Activated T-helper 1 cell treated with anti-CD3 and anti-CD28 coated beads, Interleukin-2, amount 50 U/mL, for 16 hours (primary cell): ENCODE data around the gene MTCH1.

Experiments used
- DNase-seq, 2 donors: peaks; one replicate each; pipeline ENCODE4 v3.0.0-alpha.2; 2020; ENCODE audit warnings: low read depth in 1 of 2, low spot score in 1 of 2

Gene MTCH1

DNA sequence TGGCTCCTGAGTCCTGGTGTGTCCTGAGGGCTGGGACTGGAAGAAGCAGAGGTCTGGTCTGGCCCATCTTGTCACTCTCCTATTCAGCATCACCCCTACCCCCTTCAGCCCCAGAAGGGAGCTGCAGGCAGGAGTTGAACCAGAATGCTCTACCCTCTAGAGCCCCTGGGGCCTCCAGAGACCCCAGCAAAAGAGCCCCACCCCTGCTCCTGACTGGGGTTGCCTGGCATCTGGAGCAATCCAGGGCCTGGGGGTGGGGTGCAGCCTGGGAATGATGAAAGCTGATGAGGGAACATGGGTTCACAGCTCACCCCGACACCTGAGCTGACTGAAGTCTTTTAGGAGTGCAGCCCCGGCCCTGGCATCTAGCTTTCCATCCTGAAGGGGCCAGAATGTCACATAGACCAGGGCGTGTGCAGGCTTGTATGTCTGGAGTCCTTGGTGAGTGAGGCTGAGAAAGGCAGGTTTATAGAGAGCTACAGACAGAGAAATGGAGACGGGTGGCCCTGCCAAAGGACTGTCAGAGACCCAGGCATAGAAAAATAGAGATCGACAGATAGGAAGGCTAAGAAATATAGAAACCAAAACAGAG lies 31.7 kb upstream of the MTCH1 start:
- DNase-seq: no peak

DNA sequence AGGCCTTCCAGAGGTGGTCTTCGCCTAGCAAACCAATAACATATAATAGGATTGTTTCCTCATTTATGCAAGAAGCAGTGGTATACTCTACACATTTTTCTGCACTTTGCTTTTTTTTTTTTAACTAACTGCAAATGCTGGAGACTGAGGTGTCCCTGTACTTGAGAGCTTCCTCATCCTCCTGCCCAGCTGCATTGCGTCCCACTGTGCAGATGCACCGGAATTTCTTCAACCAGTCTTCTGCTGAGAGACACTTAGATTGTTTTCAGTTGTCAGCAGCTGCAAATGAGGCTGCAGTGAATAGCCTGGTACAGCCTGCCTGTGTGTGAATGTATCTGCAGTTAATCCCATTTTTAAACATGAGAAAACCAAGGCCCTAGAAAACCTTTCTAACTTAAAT lies 31.0 kb upstream of the MTCH1 start:
- no peak for DNase-seq

DNA sequence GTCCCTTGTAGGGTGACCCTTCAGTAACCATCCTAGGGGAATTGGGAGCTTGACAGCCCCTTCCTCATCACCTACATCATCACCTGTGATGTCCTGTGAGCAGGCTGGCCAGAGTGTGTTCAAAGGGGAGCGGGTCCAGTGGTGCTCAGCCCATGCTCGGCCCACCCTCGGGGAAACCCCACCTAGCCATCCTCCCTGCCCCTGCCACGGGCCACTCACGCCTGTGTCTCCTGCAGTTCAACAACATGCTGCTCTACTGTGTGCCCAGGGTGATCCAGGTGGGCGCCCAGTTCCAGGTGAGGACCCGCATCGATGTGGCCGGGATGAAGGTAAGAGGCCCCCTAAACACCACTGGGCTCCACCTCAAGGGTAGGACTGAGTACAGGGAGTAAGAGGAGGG lies 29.5 kb upstream of the MTCH1 start:
- no peak for DNase-seq

DNA sequence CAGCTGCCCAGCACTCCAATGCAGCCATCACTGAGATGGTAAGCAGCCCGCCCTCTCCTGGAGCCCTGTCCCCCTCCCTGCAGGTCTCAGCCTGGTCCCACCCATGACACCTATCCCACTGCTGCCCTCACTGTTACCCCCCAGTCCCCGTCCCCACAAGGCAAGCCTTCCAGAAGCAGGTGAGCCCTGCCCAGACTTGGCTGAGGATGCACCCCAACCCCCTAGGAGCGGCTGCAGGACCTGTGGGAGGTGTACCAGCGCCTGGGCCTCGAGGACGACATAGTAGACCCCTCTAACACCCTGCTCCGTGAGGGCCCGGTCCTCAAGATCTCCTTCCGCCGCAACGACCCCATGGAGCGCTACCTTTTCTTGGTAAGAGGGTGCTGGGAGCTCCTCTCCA lies 28.7 kb upstream of the MTCH1 start:
- DNase-seq: no peak

DNA sequence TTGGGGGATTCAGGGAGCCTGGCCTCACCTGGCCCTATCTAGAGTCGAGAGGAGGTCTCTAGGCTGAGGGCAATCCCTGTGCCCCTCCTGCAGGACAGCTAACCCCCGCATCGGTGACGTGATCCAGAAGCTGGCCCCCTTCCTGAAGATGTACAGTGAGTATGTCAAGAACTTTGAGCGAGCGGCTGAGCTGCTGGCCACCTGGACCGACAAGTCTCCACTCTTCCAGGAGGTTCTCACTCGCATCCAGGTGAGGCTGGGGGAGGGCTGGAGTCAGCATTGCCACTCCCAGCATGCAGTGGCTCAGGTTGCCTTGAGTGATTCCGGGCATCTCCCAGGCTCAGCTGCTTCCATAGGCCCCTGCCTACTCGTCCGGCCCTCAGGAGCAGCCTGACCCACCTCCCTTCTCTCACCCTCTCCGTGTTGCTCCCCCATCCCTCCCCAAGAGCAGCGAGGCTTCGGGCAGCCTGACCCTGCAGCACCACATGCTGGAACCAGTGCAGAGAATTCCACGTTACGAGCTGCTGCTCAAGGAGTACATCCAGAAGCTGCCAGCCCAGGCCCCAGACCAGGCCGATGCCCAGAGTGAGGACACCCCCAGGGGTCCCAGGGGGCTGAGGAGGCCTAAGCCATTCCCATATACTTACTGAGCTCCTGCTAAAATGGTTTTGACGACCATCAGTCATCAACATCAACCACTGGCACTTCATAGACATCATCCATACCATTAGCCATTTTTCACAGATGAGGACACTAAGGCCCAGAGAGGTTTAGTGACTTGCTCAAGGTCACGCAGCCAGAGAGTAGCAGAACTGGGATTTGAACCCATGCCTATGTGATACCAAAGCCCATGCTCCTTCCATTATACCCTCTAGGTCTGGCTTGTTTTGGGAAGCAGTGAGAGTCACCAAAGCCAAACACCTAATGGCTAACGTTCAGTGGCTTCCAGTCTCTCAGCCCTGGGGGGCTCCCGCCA lies 27.8 kb upstream of the MTCH1 start:
- DNase-seq: no peak

GRCh38 chr6:37011656-37012378 lies 25.8 kb upstream of the MTCH1 start:
- no peak for DNase-seq

GRCh38 chr6:37010402-37010892 lies 24.5 kb upstream of the MTCH1 start:
- no peak for DNase-seq

DNA sequence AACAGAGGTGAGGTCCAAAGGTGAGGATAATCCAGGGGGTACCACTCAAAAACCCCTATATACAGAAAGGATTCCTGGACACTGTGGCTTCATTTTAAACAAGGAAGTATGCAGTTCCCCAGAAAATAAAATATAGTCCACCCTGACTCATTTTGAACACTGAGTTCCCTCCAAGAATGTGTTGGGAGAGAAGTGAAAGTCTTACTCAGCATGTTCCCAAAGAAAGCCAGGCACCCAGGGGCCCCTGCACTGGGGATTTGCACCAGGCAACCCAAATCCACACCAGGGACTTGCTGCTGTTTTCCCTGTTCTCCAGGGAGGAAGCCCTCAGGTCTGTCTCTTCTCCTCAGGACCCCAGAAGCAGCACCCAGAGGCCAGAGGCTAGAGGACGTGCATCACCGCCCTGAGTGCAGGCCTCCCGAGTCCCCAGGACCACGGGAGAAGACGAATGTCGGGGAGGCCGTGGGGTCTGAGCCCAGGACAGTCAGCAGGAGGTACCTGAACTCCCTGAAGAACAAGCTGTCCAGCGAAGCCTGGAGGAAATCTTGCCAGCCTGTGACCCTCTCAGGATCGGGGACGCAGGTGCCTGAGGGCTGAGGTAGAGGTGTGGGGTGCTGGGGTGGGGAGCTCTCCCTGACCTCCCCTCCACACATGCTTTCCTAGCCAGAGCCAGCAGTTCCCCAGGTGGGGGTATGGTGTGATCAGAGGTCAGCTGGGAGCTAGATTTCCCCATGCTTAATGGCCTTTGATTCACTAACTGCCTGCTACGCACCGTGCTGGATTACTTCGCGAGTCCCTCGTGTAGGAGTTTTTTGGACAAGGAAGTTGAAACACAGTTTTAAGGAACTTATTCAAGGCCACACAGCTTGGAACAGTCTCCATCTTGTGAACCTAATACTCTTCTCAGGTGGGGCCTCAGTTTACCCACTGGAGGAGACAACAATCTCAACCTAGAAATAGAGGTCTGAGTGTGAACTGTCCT lies 22.8 kb upstream of the MTCH1 start:
- no peak for DNase-seq

DNA sequence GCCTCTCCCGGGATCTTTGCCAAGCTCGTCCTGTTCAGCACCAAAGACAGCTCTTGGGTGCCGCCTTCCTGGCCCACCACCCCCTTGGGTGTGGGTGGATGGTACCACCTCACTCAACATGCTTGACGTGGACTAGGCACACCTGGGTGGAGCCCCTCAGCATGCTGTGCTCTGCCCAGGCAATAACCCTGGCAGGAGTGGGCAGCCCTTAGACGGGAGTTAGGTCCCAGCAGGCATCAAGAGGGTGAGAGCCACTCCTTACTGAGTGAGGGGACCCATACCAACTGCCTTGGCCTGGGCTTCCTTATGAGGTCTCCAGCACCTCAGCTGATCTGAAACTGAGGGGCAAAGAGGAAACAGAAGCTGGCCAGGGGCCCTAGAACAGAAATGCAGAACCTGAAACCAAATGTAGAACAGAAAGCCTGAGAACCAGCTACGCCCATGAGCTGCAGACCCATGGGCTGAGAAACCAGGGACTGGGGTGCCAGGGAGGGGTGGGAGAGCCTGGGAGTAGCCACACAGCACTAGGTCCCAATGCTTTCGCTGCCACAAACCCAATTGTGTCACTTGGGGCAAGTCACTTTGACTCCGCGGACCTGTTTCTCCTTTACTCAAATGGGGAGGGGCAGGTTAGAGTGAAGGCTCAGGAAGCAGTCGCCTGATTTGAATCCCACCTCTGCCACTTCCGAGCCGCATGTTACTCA lies 21.5 kb upstream of the MTCH1 start:
- DNase-seq: no peak

DNA sequence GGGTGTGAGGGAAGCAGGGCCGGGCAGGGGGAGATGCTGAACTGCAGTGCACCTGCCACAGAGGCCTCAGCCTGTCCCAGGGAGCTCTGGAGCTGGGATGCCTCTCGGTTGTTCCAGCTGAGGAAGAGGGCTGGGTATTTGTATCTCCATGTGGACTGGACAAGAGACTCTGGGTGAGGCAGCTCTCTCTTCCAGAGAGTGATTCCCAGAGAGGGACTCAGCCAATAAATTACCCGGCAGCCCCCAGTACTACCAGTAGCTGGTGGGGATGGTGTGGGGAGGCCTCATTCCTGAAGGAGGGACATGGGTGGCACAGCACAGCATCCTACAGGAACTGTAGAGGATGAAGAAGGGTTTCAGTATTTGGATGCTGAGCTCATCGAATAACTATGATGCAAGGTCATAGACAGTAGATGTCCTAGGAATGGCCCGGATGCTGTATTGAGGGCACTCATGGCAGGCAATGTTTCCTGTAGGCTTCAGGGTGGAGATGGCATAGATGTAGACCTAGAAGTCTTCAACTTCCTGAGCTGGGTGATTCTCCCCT lies 20.9 kb upstream of the MTCH1 start:
- DNase-seq: no peak

DNA sequence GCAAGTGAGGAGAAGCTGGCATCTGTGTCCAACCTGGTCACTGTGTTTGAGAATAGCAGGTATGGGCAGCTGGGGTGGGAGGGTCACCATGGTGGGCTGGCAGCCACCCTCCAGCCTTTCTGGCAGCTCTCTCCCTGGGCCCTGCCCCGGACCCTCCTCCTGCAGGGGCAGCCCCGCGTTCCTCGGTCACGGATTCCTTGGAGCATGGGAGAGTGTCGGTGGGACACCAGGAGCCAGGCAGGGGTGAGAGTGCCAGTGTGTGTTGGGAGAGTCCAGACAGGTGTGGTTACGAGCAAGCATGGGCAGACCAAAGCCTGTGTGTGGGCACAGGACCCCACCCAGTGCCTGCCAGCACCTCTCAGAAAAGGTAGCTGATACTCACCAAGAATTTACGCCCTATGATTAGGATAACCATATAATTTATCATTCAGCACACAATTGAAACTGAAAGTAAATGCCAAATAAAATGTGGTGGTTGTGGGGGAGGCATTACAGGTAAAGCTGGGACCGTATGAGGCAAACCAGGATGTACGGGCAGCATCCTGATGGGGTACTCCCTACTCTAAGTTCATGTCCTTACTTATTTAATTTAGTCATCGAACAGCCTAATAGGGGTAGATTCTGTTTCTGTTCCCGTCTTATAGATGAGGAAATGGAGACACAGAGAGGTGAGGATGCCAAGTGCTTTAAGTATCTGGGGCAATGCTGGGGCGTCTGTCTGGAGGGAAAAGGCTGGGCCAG lies 20.0 kb upstream of the MTCH1 start:
- DNase-seq: no peak

- DNase-seq: no peak
Observed at GRCh38 chr6:37005061-37005810, 19.2 kb upstream of the MTCH1 start, which contains the start of gene FGD2. TSS of gene FGD2 (plus strand) at chr6:37005655. CDS start at chr6:37005818, 163 bp downstream.

DNA sequence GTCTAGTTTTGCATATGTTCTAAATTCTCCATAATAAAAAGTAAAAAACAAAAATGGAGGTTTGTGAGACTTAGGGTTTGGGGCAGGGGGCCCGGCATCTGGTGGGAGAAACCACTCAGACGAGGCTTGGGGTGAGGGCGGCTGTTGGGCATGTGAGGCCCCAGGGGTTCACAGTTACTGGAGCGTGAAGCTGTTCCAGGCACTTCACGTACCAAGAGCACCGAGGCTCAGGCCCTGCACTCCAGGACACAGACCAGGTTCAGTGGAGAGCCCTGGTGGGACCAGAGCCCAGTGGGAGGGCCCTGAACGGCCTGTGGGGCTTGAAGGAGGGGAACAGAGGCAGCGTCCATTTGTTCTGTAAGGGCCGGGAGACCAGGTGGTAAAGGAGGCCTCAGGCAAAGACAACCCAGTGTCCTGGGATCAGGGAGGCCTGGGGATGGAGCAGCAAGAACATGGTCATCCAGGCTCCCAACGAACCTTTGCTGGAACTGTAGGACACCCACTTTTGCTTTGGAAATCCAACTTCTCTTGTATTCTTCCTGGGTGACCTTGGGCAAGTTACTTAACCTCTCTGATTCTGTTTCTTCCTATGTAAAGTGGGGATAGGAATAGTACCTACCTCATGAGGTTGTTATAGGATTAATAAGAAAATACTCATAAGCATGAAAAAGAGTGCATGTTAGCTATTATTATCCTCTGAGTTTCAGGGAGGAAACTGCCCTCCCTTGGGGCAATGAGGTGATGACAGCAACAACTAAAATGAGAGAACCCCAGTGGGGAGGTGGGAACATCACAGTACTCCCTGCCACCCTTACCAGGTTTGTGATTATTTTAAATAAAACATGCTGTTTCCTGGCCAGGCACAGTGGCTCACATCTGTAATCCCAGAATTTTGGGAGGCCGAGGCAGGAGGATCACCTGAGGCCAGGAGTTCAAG lies 18.3 kb upstream of the MTCH1 start:
- no peak for DNase-seq

DNA sequence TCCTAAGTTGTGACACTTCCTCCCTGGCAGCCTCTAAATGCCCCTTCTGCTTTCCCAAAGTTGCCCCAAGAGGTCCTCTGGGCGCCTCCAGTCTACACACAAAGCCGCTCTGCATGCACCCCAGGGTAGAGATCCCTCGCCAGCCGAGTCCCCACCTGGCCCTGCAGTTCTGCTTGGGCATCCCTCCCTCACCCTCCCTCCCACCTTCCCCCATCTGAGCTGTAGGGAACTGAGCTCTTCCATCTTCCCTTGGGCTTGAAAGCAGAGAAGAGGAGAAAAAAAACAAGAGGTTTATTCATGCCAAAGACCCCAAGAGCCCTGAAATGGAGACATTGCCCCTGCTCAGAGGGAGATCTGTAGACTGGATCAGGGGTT lies 13.7 kb upstream of the MTCH1 start:
- no peak for DNase-seq

DNA sequence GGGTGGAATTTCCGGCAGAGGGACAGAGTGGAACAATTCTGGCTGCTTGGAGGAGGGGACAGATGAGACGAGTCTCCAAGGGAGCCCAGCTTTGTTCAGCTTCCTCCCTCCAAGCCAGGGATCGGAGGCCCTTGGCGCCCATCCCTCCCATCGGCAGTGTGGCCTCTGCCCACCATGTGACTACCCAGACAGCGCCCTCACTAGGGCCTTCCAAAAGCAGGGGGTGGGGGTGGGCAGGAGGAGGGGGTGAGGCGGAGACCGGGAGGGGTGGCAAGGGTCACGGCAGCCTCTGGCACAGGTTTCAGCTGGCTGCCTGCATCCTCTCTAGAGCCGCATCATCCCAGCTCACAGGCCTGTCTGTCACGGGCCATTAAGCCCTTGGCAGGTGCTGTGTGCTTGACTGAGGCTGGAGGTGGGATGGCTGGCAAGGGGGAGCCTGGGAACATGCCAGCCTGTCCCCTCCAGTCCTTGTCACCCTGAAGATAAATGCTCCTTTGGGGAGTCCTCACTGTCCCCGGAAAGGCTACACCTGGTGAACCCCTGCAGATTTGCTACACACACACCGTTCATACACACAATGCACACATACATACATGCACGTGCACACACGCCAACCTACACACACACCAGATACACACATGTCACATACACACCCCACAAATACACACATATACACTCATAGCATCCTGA lies 13.2 kb upstream of the MTCH1 start:
- DNase-seq: no peak

DNA sequence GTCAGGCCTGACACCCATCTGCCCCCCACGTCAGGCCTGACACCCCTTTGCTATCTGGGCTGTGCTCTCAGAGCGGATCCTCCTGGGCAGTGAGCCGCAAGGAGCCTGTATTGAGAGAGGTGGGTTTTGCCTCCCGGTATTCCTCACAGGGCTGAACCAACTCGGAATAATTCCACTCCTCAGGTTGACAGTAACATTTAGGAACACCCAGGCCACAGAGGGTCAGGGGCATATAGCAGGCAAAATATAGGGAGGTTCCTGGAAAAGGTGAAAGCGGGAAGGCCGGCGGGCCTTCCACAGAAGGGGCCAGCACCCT lies 12.7 kb upstream of the MTCH1 start:
- DNase-seq: no peak
